ENCODE data around the gene NACA2. TPM values are rescaled to one million over a fixed set of nuclear protein-coding genes. Genes with fewer than 3 reads are reported as not detected.

NACA2 gene
- total RNA-seq, 1 donor from 2014 or later = not detected

DNA sequence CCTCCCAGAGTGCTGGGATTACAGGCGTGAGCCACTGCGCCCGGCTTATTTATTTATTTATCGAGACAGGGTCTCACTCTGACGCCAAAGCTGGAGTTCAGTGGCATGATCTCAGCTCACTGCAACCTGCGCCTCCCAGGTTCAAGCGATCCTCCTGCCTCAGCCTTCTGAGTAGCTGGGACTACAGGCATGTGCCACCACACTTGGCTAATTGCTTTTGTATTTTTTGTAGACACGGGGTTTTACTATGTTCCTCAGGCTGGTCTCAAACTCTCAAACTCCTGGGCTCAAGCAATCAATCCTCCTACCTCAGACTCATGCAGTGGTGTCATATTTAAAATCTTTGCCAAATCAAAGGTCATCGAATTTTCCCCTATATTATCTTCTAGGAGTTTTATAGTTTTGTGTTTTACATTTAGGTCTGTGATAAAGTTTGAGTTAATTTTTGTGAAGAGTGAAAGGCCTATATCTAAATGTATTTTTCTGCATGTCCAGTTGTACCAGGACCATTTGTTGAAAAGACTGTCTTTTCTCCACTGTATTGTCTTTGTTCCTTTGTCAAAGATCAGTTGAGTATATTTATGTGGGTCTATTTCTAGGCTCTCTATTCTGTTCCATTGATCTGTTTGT, 47.1 kb downstream of the NACA2 start:
- no peak for DNase-seq (ENCODE audit: low read depth, low spot score)
- TF ChIP-seq, protein P1, sequence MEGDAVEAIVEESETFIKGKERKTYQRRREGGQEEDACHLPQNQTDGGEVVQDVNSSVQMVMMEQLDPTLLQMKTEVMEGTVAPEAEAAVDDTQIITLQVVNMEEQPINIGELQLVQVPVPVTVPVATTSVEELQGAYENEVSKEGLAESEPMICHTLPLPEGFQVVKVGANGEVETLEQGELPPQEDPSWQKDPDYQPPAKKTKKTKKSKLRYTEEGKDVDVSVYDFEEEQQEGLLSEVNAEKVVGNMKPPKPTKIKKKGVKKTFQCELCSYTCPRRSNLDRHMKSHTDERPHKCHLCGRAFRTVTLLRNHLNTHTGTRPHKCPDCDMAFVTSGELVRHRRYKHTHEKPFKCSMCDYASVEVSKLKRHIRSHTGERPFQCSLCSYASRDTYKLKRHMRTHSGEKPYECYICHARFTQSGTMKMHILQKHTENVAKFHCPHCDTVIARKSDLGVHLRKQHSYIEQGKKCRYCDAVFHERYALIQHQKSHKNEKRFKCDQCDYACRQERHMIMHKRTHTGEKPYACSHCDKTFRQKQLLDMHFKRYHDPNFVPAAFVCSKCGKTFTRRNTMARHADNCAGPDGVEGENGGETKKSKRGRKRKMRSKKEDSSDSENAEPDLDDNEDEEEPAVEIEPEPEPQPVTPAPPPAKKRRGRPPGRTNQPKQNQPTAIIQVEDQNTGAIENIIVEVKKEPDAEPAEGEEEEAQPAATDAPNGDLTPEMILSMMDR (conservative IDR thresholded peaks at IDR 0.05) = no peak
- Mint-ChIP-seq H3K9me3 (peaks cover 20% of the 10 kb centered on the region), H3K4me1 (no peaks in the 10 kb centered on the region), H3K27me3 (ENCODE audit: low read depth) (no peaks in the 10 kb centered on the region), H3K36me3 (ENCODE audit: low read depth) (peaks cover 9% of the 10 kb centered on the region), H3K4me3 (no peak overlapping the region), H3K27ac (ENCODE audit: unreplicated experiment) (no peak overlapping the region)

DNA sequence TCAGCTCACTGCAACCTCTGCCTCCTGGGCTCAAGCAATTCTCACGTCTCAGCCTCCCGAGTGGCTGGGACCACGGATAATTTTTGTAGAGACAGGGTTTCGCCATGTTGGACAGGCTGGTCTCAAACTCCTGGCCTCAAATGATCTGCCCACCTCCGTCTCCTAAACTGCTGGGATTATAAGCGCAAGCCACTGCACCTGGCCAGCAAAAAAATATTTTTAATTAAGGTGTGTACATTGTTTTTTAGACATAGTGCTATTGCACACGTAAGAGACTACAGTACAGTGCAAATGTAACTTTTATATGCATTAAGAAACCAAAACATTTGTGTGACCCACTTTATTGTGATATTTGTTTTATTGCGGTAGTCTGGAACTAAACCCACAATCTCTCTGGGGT, 49.0 kb downstream of the NACA2 start:
- Mint-ChIP-seq H3K27me3 (ENCODE audit: low read depth) (no peaks in the 10 kb centered on the region), H3K9me3 (peaks cover 20% of the 10 kb centered on the region), H3K4me1 (no peaks in the 10 kb centered on the region), H3K4me3 (no peak overlapping the region), H3K36me3 (ENCODE audit: low read depth) (peaks cover 6% of the 10 kb centered on the region), H3K27ac (ENCODE audit: unreplicated experiment) (no peak overlapping the region)
- no peak for DNase-seq (ENCODE audit: low read depth, low spot score)
- TF ChIP-seq, protein P1 (conservative IDR thresholded peaks at IDR 0.05) = no peak

DNA sequence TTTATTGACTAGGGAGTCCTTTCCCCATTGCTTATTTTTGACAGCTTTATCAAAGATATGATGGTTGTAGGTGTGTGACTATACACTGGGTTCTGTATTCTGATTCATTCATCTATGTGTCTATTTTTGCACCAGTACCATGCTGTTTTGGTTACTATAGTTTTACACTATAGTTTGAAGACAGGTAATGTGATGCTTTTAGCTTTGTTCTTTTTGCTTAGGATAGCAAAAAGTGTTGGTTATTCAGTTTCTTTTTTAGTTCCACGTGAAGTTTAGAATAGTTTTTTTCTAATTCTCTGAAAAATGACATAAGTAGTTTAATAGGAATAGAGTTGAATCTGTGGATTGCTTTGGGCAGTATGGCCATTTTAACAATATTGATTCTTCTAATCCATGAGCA, 50.1 kb downstream of the NACA2 start:
- Mint-ChIP-seq H3K4me3 (no peak overlapping the region), H3K36me3 (ENCODE audit: low read depth) (peaks cover 6% of the 10 kb centered on the region), H3K4me1 (no peaks in the 10 kb centered on the region), H3K27ac (ENCODE audit: unreplicated experiment) (no peak overlapping the region), H3K27me3 (ENCODE audit: low read depth) (no peaks in the 10 kb centered on the region), H3K9me3 (peaks cover 20% of the 10 kb centered on the region)
- no peak for DNase-seq (ENCODE audit: low read depth, low spot score)
- TF ChIP-seq, protein P1 (conservative IDR thresholded peaks at IDR 0.05) = no peak

Other genes starting within 250 kb of the NACA2 start
- gene TBX2, start 191.4 kb downstream of the NACA2 start, total RNA-seq = 16.1 and 18.7 TPM in 2 replicates
- gene TBX4, start 138.8 kb downstream of the NACA2 start, total RNA-seq = not detected in 2 replicates